NB4 (cell line): Measurements from ENCODE around the gene FBP1.

ENCODE experiments used
- DNase-seq: peaks from one replicate; pipeline ENCODE4 v3.0.0; 2010; ENCODE audit warnings: low read depth
- H3K4me3 ChIP-seq: one replicate; pipeline ENCODE4 v1.5.1; 2011; ENCODE audit warnings: mild to moderate bottlenecking, low read depth, low read length, moderate library complexity
- CTCF ChIP-seq: IDR thresholded peaks from one replicate; pipeline ENCODE4 v1.5.1; 2012; ENCODE audit warnings: low read depth, low read length
- MAX ChIP-seq: IDR thresholded peaks from 2 replicates; pipeline ENCODE4 v1.6.1; 2011; ENCODE audit warnings: low read depth, low read length
- MYC ChIP-seq: IDR thresholded peaks from 2 replicates; pipeline ENCODE4 v1.6.1; 2011; ENCODE audit warnings: low read depth, low read length
- POLR2A ChIP-seq: IDR thresholded peaks from 2 replicates; pipeline ENCODE4 v1.6.1; 2011; ENCODE audit warnings: mild to moderate bottlenecking; ENCODE audit not compliant: insufficient read length; ENCODE audit errors: extremely low read depth

The FBP1 gene

GRCh38 chr9:94657021-94657725 is 17.9 kb upstream of the FBP1 start:
- H3K4me3 ChIP-seq: no peak overlapping the region
- TF ChIP-seq MYC (no peak), MAX (no peak), POLR2A (no peak), CTCF (no peak)
- no peak for DNase-seq

GRCh38 chr9:94656200-94656599 is 16.9 kb upstream of the FBP1 start:
- H3K4me3 ChIP-seq: peak overlapping the region; percentile 54
- TF ChIP-seq MYC (no peak), MAX (no peak), POLR2A (peak; percentile 49), CTCF (peak; percentile 10)
- DNase-seq: peak; percentile 91

- TF ChIP-seq POLR2A (no peak), MAX (no peak), CTCF (no peak), MYC (no peak)
Observed at GRCh38 chr9:94655739-94656138, 16.4 kb upstream of the FBP1 start.

GRCh38 chr9:94654165-94654894 is 15.0 kb upstream of the FBP1 start:
- no peak overlapping the region for H3K4me3 ChIP-seq
- TF ChIP-seq MAX (no peak), POLR2A (no peak), MYC (no peak), CTCF (no peak)
- DNase-seq: peak; percentile 20

More at GRCh38 chr9:94655739-94656138, 16.4 kb upstream of the FBP1 start:
- DNase-seq: peak; percentile 22
- peak overlapping the region; percentile 54 for H3K4me3 ChIP-seq

GRCh38 chr9:94650949-94651348 is 11.6 kb upstream of the FBP1 start:
- DNase-seq: peak; percentile 24
- TF ChIP-seq MAX: no peak
- TF ChIP-seq MYC: no peak
- no peak for TF ChIP-seq POLR2A
- no peak for TF ChIP-seq CTCF
- H3K4me3 ChIP-seq: no peak overlapping the region
